Stimulated activated CD4-positive, alpha-beta T cell treated with anti-CD3 and anti-CD28 coated beads, Interleukin-4, amount 100 ng/mL, for 1 hour (primary cell): ENCODE results near the gene GMIP.

Experiments
- DNase-seq: peaks from one replicate; pipeline ENCODE4 v3.0.0-alpha.2; 2020

GMIP gene

DNA sequence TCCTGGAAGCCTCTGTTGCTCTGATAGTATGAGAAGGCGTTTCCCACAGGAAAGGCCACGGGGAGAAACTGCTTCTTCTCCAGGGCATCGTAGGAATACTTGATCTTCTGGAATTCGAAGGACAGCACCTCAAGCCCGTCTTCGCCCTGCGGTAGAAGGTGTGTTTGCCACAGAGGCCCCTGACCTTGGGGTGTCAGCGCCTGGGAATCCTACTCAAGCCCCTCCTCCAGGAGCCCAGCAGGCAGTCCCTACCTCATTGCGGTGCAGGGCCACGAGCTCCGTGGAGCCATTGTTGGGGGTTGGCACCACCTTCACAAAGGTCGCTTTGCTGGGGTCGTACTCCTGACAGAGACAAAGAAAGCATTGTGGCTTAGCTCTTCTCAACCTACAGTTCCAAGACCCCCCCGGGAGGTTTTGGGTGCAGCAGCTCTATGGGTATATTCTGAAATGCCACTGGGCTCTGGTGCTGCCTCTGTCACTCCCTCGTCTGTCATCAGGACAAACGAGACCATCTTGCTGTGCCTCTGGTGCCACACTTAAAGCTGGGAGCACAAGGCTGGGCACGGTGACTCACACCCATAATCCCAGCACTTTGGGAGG is 16.3 kb upstream of the GMIP start:
- no peak for DNase-seq

DNA sequence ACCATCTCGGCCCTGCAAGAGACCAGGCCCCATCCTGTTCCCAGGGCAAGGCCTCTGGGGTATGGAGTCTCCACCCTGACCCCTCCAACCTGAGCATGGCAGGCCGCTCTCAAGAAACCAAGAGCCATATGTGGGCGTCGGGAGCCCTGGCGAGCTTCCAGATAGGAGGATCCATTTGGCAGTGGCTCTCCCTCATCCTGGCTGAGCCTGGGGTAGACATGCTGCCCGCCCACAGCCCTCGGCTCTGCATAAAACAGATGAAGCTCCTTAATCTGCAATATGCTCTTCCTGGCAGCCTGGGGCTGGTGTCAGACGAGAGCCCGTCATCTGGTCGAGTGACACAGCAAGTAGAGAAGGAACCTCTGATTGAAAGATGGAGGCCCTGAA is 13.9 kb upstream of the GMIP start:
- DNase-seq = no peak

GRCh38 chr19:19656451-19657396 is 13.3 kb upstream of the GMIP start:
- no peak for DNase-seq

DNA sequence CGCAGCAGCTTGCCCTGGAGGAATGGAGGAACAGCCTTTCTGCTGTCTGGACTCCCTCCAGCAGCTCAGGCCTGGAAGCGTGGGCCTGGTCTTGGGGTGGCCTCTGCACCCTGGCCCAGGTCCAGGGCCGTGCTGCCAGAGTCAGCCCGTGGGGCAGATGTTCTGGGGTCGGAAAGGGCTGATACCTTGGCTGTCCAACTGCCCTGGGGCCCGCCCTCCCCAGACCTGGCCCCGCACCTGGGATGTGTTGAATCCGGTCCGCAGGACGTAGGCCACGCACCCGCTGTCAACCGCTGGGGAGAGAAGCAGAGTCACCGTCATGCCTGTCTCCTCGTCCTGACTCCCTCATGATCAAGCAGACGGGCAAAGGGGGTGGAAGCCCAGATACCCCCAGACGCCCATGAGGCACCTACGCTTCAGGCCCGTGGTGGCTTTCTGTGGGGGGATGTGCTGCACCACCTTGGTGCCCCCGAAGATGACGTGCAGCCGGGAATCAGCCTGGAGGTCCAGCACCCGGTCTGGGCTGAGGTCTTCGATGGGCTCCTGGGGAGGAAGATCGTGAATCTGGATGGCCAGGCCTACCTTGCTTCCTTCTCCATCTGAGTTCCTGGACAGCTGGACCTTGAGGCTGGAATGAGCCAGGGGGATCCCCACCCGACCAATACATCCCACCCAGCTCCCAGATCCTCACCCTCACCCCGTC is 12.3 kb upstream of the GMIP start:
- no peak for DNase-seq

GRCh38 chr19:19655051-19655594 is 11.7 kb upstream of the GMIP start:
- no peak for DNase-seq

DNA sequence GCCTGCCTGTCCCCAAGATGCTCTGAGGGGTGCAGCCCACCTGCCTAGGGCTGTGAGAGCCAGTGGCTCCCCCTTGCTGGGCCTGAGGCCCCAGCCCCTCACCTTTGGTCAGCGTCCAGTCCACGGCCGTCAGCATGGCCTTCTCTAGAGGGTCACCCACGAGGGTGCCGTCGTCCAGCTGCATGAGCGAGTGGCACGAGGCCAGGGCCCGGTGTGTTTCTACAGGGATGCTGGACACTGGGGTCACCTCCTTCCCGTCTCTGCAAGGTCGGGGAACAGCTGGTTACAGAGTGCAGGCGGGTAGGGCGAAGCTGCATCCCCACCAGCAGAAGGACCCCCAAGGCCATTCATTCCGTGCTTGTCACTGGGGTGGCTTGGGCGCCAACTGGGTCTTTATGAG is 11.0 kb upstream of the GMIP start:
- no peak for DNase-seq

GRCh38 chr19:19653597-19654147 is 10.2 kb upstream of the GMIP start:
- no peak for DNase-seq

- no peak for DNase-seq
Measured at GRCh38 chr19:19652482-19653295, 9.2 kb upstream of the GMIP start.

- no peak for DNase-seq
Measured at GRCh38 chr19:19651076-19651475, 7.6 kb upstream of the GMIP start.

- DNase-seq = no peak
Measured at GRCh38 chr19:19650331-19650730, 6.9 kb upstream of the GMIP start.

GRCh38 chr19:19649580-19649995 is 6.1 kb upstream of the GMIP start:
- no peak for DNase-seq

DNA sequence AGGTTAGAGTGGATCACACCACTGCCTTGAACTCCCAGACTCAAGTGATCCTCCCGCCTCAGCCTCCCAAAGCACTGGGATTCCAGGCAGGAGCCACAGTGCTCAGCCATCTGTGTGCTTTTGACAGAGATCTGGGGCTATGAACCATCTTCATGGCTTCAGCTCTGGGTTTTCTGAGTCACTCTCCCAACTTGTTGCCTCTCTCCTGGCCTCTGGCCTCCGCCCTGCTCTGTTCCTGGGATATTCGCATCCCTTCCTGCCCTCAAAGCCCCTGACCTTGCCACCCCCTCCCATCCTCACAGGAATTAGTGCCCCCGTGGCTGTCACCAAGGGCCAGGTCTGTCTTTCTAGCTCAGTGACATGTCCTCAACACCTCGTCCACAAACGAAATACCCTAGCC is 5.7 kb upstream of the GMIP start:
- no peak for DNase-seq

DNA sequence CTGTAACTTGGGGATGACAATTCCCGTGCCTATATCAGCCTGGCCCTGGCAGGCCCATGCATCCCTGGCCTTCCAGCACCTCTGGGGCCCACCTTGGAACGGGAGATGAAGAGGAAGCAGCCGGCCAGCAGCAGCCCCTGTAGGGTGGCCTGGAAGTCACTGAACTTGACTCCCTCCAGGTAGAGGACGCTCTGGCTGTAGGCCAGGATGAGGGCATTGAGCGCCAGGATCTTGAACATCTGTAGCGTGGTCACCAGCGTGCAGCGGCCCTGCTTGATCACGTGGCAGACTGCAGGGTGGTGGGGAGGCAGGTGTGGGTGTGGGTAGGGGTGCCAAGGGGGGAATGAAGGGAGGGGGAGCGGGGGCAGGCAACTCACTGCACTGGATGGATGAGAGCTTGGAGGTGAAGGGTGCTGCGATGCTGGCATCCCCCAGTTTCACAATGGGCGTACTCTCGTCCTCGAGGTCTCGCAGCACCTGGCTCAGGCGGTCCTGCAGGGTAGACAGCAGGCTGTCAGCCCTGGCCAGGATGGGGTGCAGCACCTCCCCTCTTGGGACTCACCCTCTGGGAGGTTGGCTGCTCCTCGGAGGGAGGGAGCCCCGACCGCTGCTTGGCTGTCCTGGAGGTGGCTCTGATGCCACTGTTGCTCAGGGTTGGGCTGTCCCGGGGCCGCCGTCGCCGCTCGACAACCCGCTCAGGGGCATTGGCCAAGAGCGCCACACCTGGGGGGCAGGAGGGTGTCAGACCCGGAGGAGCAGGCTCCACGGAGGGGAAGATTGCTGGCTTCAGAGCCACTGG is 3.8 kb upstream of the GMIP start:
- no peak for DNase-seq

DNA sequence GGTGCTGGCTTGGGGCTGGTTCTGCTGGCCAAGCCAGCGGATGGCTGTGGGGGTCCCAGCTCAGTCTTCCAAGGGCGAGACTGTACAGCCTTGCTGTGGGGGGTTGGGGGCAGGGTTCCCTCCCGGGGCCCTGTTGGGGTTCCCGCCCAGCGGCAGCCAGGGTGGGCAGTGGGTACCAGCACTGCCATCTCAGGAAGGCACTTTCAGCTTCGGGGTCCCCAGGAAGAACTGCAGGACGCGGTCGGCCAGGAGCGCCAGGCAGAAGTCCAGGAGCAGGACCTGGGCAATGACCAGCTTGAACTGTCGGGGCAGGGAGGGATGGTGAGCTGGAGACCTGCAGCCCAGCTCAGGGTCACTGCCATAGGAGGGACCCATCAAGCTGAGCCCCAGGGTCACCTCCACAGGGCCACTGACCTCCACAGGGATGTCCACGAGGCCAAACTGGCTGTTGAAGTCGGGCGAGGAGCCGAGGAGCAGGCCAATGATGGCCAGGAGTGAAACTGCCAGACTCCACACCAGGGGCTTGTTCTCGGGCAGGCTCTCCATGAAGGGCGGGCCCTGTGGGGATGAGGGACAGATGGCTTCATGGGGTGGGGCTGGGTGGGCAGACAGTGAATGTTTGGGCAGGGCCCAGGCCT is 1.9 kb upstream of the GMIP start:
- DNase-seq = no peak

DNA sequence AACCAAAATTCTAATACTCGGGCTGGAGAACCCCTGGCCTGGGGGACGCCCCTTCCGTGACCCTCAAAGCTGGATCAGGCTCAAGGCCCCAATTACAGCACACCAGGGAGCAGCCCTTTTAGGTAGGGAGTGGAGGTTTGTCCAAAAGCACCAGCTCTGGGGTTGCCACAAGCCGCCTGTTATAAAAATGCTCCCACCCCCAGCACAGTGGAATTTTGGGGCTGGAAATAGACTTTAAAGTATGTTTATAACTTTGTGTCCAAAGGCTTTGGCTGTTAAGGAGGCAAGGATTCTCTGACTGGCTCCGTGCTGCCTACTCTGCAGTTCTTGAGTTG is 564 bp upstream of the GMIP start:
- no peak for DNase-seq

DNA sequence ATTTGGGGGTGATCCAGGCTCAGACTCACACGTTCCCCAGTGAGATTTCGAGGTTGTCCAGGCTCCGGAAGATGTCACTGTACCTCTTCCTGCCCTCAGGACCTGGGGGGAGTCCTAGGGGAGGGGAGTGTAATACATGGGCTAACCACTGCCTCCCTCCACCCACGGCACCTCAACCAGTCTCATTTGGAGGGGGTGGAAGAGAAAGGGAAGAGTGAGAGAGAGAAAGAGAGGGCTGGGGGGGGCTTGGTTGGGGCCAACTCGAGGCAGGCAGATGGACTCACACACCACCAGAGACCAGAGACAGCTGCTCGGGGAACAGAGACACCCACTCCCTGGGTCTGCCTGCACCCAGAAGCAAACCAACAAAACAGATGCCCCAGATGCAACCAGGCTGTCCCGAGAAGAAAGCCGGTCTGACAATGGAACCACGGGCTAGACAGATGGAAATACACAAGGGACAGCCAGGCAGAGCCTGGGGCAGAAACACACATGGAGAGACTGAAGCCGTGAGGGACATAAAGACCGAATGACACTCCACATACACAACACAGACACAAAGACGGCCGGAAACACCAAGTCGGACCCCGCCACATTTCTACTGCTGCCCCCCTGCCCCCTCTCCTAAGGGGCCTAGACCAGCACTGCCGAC is 825 bp downstream of the GMIP start:
- peak; percentile 40 for DNase-seq

DNA sequence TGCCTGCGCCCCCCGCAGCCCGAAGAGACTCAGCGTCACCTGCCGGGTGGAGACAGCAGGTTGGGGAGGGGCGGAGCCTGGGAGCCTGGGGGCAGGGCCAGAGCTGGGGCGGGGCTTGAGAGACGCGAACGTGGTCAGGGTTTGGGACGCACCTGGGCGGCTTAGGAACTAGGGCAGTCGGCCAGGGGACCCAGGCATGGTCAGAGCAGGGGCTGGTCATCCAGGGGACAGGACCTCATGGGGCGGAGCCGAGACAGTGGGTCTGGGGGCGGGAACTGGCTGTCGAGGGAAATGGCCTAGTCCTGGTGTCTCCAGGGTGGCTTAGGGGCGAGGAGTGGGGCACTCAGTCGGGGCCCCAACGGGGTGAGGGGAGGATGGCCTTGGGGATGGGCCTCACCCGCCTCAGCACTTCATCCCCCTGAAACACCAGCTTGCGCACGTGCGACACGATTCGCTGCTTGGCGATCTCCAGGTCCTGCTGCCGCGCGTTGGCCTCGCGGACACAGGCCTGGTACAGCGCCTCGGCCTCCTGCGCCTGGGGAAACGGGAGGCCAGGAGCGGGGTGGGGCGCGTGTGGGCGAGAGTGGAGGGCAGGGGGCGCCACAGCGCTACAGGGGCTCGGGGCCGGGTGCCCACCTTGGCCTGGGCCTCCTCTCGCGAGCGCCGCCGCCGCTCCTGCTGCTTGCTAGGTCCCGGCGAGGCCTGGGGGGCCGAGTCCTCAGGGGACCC is 5.8 kb downstream of the GMIP start:
- no peak for DNase-seq

GRCh38 chr19:19637186-19637522 is 6.3 kb downstream of the GMIP start:
- no peak for DNase-seq

GRCh38 chr19:19636573-19637185 is 6.8 kb downstream of the GMIP start:
- no peak for DNase-seq

GRCh38 chr19:19635313-19635702 is 8.1 kb downstream of the GMIP start:
- no peak for DNase-seq
